ENCODE results near the gene BAIAP3.

GRCh38 chr16:1367486-1368174, 34.2 kb downstream of the BAIAP3 start:
- TF ChIP-seq CTCF (IDR thresholded peaks at IDR 0.05) (no peak), POLR2A (IDR thresholded peaks at IDR 0.05) (no peak)
